ENCODE results near the gene SLC35E2B.
"Not testable (repeated sequence)": the region's sequence is repeated elsewhere in the genome, so short reads cannot be mapped to it uniquely, and the experiment has no call there.

The SLC35E2B gene

GRCh38 chr1:1692714-1693647, at the start of gene SLC35E2B:
SLC35E2B (minus strand) TSS chr1:1692795; CDS start chr1:1676699, 16,096 bp downstream.
- TF ChIP-seq POLR2A (IDR thresholded peaks at IDR 0.05; ENCODE audit: low read length) = peak; percentile 40
- DNase-seq = peak; percentile 98

DNA sequence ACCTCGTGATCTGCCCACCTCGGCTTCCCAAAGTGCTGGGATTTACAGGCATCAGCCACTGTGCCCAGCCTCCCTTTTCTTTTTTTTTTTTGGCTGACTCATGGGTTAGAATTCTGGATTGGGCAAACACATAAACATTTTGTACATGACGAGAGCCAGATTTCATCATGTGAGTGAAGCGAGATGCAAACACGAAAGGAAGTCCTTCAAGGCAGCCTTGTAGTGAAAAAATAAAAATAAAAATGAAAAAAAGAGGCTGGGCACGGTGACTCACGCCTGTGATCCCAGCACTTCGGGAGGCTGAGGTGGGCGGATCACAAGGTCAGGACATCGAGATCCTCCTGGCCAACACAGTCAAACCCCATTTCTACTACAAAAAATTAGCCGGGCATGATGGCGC, 48.4 kb upstream of the SLC35E2B start:
- DNase-seq = not testable (repeated sequence)

DNA sequence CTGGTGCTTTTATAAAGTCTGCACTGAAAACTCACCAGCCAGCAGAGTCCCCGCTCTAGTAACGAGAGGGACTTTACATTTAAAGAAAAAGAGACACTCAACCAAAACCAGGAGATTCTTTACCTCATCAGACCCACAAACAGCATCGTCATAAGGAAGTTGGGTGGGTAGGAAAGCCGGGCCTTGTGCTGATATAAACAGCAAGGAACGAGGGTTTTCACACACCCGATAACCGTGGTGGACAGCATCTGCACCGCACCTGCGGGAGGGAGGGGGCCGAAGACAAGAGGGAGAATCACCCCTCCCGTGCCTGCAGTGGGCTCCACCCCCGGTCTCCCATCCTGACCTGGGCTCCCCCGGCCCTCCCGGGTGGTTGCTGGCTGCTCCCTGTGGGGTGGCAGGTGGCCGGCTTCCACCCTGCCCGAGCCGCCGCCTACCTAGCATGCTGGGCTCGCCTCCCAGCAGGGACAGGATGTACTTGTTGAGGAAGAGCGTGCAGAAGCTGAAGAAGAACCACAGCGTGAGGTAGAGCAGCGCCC, 46.3 kb upstream of the SLC35E2B start:
- DNase-seq = not testable (repeated sequence)

DNA sequence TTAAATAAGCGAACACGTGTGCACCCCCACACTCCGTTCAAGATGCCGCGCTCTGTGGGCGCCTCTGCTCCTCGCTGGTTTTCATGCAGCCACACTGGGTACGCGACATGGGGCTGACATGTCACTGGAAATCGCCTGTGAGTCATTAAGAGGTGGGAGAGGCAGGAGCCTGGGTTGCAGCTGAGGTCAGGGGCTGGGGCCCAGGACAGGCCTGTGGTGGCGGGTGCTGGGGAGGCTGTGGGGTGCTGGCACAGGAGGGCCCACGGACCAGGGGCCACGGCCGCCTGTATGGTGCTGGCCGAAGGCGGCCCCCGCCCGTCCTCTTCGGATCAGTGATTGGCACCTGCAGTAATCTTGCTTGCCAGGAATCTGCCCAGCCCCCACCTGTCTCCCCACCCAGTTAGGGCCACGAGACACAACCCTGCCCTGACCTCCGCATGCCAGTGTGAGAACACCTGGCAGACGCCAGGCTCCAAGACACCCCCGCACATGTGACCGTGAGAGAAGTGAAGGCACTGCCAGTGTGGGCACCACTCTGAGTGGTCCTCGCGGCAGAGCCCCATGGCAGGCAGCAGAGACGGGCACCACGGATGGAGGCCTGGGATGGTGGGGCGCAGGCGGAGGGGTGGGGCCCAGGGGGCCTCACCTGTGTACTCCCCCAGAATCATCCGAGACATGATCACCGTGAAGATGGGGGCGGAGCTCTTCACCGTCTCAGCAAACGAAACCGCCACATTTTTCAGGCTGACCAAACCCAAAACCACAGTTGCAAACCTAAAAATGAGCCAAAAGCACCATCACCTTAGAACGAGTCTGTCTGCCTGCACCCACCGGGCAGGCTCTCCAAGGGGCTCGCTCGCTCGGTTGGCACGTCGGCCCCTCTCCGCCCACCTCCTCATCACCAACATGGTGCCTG, 45.3 kb upstream of the SLC35E2B start:
- DNase-seq = not testable (repeated sequence)

DNA sequence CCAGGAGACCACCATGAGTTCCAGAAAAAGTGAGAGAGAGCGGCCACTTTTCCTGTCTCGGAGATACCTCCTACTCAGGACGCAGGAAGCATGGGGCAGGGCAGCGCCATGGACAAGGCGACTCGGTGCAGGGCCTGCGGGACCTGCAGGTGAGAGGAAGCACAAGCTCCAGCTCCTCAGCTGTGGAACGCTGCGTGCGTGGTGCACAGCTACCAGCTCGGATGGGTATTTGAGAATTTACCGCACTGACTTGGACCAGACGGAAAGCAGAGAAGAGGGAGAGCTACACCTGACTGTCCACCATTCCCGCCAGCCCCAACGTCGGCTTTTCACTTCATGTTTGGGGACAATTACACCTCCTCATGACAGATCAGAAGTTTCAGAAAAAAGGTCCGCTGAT, 39.8 kb upstream of the SLC35E2B start:
- DNase-seq = no peak
- no peak for TF ChIP-seq POLR2A (IDR thresholded peaks at IDR 0.05; ENCODE audit: low read length)
- TF ChIP-seq GATA1 (IDR thresholded peaks at IDR 0.05; ENCODE audit: low read depth, low read length) = no peak

DNA sequence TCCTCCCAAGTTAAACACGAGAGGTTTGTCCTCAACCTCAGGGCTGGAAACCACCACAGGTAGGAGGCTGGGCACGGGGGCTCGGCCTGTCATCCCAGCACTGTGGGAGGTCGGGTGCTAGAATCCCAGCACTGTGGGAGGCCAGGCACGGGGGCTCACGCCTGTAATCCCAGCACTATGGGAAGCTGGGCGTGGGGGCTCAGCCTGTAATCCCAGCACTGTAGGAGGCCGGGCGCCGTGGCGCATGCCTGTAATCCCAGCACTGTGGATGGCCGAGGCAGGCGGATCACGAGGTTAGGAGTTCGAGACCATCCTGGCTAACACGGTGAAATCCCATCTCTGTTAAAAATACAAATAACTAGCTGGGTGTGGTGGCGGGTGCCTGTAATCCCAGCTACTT, 38.3 kb upstream of the SLC35E2B start:
- no peak for DNase-seq
- TF ChIP-seq GATA1 (IDR thresholded peaks at IDR 0.05; ENCODE audit: low read depth, low read length) (no peak), POLR2A (IDR thresholded peaks at IDR 0.05; ENCODE audit: low read length) (no peak)

GRCh38 chr1:1730230-1730629, 37.6 kb upstream of the SLC35E2B start:
- not testable (repeated sequence) for DNase-seq

DNA sequence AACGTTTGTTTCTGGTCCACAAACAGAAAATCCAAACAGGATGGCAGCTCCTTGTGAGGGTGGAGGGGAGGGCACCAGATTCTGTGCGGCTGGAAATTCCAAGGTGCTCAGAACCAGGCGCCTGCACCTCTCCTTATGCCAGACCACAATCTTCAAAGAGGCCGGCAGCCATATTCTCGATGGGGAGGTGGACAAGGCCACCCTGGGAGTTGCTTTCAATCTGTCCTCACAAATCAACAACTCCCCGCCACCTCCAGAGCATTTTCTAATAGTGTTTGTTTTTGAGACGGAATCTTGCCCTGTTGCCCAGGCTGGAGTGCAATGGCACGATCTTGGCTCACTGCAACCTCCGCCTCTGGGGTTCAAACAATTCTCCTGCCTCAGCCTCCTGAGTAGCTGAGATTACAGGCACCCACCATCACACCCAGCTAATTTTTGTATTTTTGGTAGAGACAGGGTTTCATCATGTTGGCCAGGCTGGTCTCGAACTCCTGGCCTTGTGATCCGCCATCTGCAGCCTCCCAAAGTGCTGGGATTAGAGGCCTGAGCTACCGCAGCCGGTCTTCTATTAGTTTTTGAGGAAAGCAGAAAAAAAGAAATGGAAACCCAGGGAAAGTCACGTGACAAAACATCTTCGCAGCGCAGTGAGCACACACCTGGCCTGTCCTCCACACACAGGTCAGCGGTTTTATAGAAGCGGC, 36.7 kb upstream of the SLC35E2B start:
- not testable (repeated sequence) for DNase-seq

- peak; percentile 75 to 79 for DNase-seq
- peak; percentile 37 for TF ChIP-seq POLR2A (IDR thresholded peaks at IDR 0.05; ENCODE audit: low read length)
These were observed 35.9 kb upstream of the SLC35E2B start for GRCh38 chr1:1728308-1729005.

- not testable (repeated sequence) for DNase-seq
These were observed 34.6 kb upstream of the SLC35E2B start for GRCh38 chr1:1727131-1727651.

DNA sequence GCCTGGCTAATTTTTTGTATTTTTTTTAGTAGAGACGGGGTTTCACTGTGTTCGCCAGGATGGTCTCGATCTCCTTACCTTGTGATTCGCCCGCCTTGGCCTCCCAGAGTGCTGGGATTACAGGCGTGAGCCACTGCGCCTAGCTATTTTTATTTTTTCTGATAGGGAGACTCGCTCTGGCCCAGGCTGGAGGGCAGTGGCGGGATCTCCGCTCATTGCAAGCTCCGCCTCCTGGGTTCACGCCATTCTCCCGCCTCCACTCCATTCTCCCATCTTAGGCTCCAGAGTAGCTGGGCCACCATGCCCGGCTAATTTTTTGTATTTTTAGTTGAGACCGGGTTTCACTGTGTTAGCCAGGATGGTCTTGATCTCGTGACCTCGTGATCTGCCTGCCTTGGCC, 33.5 kb upstream of the SLC35E2B start:
- not testable (repeated sequence) for DNase-seq

- peak; percentile 100 for DNase-seq
- TF ChIP-seq POLR2A (IDR thresholded peaks at IDR 0.05; ENCODE audit: low read length) = peak; percentile 68
These were observed 31.7 kb upstream of the SLC35E2B start, which contains the start of gene CDK11A for GRCh38 chr1:1724035-1724864. CDK11A (minus strand) TSS chr1:1724357; CDS start chr1:1722818, 1,539 bp downstream.

GRCh38 chr1:1721201-1721600, 28.6 kb upstream of the SLC35E2B start:
- no peak for TF ChIP-seq GATA1 (IDR thresholded peaks at IDR 0.05; ENCODE audit: low read depth, low read length)
- TF ChIP-seq POLR2A (IDR thresholded peaks at IDR 0.05; ENCODE audit: low read length) = no peak
- DNase-seq = no peak

Data from erythroblast (primary cell).